Parathyroid adenoma (tissue), 2 donors: ENCODE measurements around the gene OR10H1.
"Not testable (repeated sequence)": the region's sequence is repeated elsewhere in the genome, so short reads cannot be mapped to it uniquely, and the experiment has no call there.

ENCODE experiments used
- H2AFZ ChIP-seq: fragments of 300-600 bp; sonication (generic); one replicate; pipeline ENCODE4 v1.7.0; 2017; ENCODE audit warnings: antibody characterized with exemption, mild to moderate bottlenecking
- H3K27ac ChIP-seq: fragments of 300-600 bp; sonication (generic); one replicate; pipeline ENCODE4 v1.7.0; 2017
- H3K27me3 ChIP-seq: fragments of 300-600 bp; sonication (generic); one replicate; pipeline ENCODE4 v1.7.0; 2017; ENCODE audit warnings: low read length; ENCODE audit not compliant: control insufficient read depth, insufficient read depth
- H3K36me3 ChIP-seq: fragments of 300-600 bp; sonication (generic); one replicate; pipeline ENCODE4 v1.7.0; 2017; ENCODE audit warnings: low read length; ENCODE audit not compliant: control insufficient read depth, insufficient read depth
- H3K4me1 ChIP-seq: fragments of 300-600 bp; sonication (generic); one replicate; pipeline ENCODE4 v1.7.0; 2017; ENCODE audit warnings: control low read depth
- H3K4me2 ChIP-seq: fragments of 300-600 bp; sonication (generic); one replicate; pipeline ENCODE4 v1.7.0; 2017; ENCODE audit warnings: low read length
- H3K4me3 ChIP-seq: fragments of 300-600 bp; sonication (generic); one replicate; pipeline ENCODE4 v1.7.0; 2017; ENCODE audit warnings: low read depth, low read length
- H3K79me2 ChIP-seq: fragments of 300-600 bp; sonication (generic); one replicate; pipeline ENCODE4 v1.7.0; 2017; ENCODE audit warnings: control low read depth
- H3K9ac ChIP-seq: fragments of 300-600 bp; sonication (generic); one replicate; pipeline ENCODE4 v1.7.0; 2017; ENCODE audit warnings: mild to moderate bottlenecking
- H3K9me3 ChIP-seq: fragments of 300-600 bp; sonication (generic); one replicate; pipeline ENCODE4 v1.7.0; 2017; ENCODE audit warnings: low read length; ENCODE audit not compliant: control insufficient read depth
- CTCF ChIP-seq: fragments of 300-600 bp; sonication (generic); IDR thresholded peaks from one replicate; pipeline ENCODE4 v1.7.0; 2017; ENCODE audit warnings: antibody characterized with exemption, mild to moderate bottlenecking
- donor health status: primary hyperparathyroidism.

Gene OR10H1

GRCh38 chr19:15790096-15790495, 25.4 kb downstream of the OR10H1 start:
- Histone ChIP-seq H3K36me3 (no peaks in the 10 kb centered on the region), H3K79me2 (no peaks in the 10 kb centered on the region), H3K4me3 (no peak overlapping the region), H3K4me1 (no peaks in the 10 kb centered on the region), H2AFZ (no peak overlapping the region), H3K9me3 (no peaks in the 10 kb centered on the region), H3K9ac (no peak overlapping the region), H3K27ac (no peak overlapping the region), H3K27me3 (no peaks in the 10 kb centered on the region), H3K4me2 (no peak overlapping the region)
- no peak for TF ChIP-seq CTCF

GRCh38 chr19:15788594-15789270, 26.7 kb downstream of the OR10H1 start:
- Histone ChIP-seq H3K79me2 (no peaks in the 10 kb centered on the region), H3K4me1 (no peaks in the 10 kb centered on the region), H3K27me3 (no peaks in the 10 kb centered on the region), H3K4me3 (no peak overlapping the region), H3K4me2 (no peak overlapping the region), H3K9ac (no peak overlapping the region), H3K36me3 (no peaks in the 10 kb centered on the region), H2AFZ (no peak overlapping the region), H3K9me3 (no peaks in the 10 kb centered on the region), H3K27ac (no peak overlapping the region)
- no peak for TF ChIP-seq CTCF

DNA sequence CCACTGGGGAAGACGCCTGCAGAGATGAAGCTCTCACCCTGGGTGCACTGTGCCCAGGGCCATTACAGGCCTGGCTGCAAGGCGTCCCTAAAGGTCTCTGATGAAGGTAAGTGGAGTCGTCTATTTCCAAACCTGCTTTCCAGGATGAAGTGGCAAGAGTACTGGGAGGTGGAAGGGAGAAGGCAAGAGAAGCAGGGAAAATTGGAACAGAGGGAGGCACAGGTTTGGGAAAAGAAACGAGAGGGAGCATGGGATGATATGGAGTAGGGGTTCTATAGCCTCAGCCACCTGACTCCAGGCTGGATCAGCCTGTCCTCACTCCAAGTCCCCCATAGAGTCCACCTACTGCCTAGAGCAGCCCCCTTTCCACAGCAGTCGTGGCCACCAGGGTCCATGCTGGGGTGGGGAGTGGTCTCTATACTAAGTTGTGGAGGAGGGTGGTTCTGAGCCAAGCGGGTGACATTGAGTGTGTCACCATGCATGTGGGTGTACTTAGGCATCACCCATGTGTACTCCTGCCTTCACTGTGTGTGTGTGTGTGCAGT, 27.8 kb downstream of the OR10H1 start, which contains the start of gene OR10H5:
OR10H5 (plus strand) TSS at position 51 of the 545 bp plus-strand sequence. CDS start 6,388 bp downstream, outside the sequence.
- Histone ChIP-seq H3K4me3 (no peak within 1 kb of the TSS), H2AFZ (no peak within 1 kb of the TSS), H3K4me2 (no peak within 1 kb of the TSS), H3K79me2 (no peaks in the 10 kb centered on the region), H3K27me3 (no peaks in the 10 kb centered on the region), H3K4me1 (no peaks in the 10 kb centered on the region), H3K27ac (no peak within 1 kb of the TSS), H3K9ac (no peak within 1 kb of the TSS), H3K36me3 (no peaks in the 10 kb centered on the region), H3K9me3 (no peaks in the 10 kb centered on the region)
- no peak for TF ChIP-seq CTCF

DNA sequence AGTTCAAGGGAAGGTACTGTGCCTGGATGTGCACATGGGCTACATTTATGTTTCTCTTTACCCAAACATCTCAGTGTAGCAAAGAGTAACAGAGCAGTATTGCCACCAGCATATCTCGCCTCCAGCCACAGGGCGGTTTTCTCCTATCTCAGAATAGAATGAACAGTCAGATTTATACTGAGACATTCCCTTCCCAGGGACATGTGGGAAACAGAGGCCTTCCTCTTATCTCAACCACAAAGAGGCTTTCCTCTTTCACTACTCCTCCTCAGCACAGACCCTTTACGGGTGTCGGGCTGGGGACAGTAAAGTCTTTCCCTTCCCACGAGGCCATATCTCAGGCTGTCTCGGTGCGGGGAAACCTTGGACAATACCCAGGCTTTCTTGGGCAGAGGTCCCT, 32.6 kb downstream of the OR10H1 start:
- H3K9ac ChIP-seq, H3K27ac ChIP-seq, H3K27me3 ChIP-seq, H3K4me2 ChIP-seq, H2AFZ ChIP-seq, H3K36me3 ChIP-seq, H3K9me3 ChIP-seq, H3K79me2 ChIP-seq, H3K4me3 ChIP-seq, H3K4me1 ChIP-seq: not testable (repeated sequence)

DNA sequence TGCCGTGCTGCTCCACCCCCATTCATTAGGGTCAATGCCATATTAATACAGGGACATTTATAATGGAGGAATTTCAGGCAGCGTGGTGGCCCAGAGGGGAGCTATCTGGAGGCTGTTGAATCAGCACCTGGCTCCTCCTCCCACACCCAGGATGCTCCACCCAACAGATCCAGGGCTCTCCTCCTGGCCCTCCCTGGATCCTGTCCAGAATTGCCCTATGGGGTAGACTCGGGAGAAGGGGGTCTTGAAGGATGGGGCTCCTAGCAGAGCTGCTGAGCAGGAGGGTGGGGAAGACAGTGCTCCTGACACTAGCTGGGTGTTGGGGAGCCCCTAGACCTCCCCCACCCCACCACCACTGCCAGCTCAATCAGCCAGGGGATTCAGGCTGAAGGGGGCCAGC, 33.3 kb downstream of the OR10H1 start:
- no peak overlapping the region for H3K4me3 ChIP-seq
- no peaks in the 10 kb centered on the region for H3K36me3 ChIP-seq
- no peaks in the 10 kb centered on the region for H3K79me2 ChIP-seq
- peaks cover 5% of the 10 kb centered on the region for H3K4me1 ChIP-seq
- no peak overlapping the region for H2AFZ ChIP-seq
- no peak overlapping the region for H3K27ac ChIP-seq
- no peak overlapping the region for H3K4me2 ChIP-seq
- H3K9me3 ChIP-seq = no peaks in the 10 kb centered on the region
- H3K9ac ChIP-seq = no peak overlapping the region
- no peaks in the 10 kb centered on the region for H3K27me3 ChIP-seq
- TF ChIP-seq CTCF = no peak
